GM19035 (cell line): ENCODE results near the gene ARPC5L.
"Not testable (repeated sequence)": the region's sequence is repeated elsewhere in the genome, so short reads cannot be mapped to it uniquely, and the experiment has no call there.

Experiments
- ATAC-seq: cut with Tn5 transposase; IDR thresholded peaks from one replicate; pipeline ENCODE4 v1.9.1; 2021; ENCODE audit not compliant: unreplicated experiment

ARPC5L gene

GRCh38 chr9:124861342-124862229 lies at the start of gene ARPC5L, which contains the start of gene RPL35:
TSS of gene ARPC5L (plus strand) at chr9:124862130. CDS start at chr9:124869291, 7,161 bp downstream.
TSS of gene RPL35 (minus strand) at chr9:124861957. CDS start at chr9:124861912, 45 bp downstream.
- peak; percentile 92 for ATAC-seq

GRCh38 chr9:124812441-124812876 lies 49.5 kb upstream of the ARPC5L start:
- no peak for ATAC-seq

GRCh38 chr9:124813041-124813440 lies 48.9 kb upstream of the ARPC5L start:
- ATAC-seq = no peak

DNA sequence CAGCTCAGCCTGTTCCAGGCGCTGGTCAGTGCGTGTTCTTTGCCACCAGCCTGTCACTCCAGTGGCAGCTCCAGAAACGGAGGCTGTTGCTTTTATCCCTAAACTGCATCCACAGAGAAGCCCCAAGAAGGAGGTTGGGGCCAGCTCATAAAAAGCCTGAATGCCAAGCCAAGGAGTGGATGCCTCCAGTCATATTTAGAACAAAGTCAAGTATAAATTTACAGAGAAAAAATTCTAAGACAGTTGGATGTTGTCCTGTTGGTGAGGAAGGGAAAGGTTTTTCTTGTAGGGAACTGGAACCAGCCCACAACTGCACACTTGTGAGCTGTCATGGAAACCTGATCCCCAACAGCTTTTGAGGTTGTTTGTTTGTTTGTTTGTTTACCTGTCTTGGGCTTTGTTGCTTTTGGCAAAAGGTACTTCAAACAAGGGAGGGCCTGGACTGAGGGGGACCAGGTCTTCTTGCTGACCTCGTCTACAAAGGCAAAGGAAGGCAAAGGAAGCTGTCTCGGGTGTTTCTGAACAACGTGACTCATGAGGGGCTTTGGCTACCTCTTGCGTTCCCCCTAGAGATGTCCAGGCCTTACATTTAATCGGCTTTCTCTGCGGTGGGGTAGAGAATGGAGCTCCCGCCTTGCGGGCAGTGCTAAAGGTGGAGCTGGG lies 48.3 kb upstream of the ARPC5L start:
- ATAC-seq = no peak

GRCh38 chr9:124814164-124814535 lies 47.8 kb upstream of the ARPC5L start:
- ATAC-seq = no peak

DNA sequence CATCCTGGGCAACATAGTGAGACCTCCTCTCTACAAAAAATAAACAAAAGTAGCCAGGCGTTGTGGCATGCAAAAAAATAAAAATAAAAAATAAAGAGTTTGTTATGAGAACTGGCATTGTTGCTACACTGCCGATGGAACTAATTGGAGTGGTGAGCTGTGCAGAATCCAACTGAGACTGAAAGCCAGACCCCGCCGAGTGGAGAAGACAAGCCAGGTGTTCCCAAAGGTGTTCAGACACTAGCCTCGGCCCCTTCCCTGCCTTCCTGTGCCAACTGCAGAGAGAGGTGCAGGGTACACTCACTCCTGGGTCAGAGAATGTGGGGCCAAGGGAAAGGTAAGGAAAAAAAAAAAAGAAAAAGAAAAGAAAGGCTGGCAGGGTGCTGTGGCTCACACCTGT lies 46.3 kb upstream of the ARPC5L start:
- ATAC-seq = no peak

DNA sequence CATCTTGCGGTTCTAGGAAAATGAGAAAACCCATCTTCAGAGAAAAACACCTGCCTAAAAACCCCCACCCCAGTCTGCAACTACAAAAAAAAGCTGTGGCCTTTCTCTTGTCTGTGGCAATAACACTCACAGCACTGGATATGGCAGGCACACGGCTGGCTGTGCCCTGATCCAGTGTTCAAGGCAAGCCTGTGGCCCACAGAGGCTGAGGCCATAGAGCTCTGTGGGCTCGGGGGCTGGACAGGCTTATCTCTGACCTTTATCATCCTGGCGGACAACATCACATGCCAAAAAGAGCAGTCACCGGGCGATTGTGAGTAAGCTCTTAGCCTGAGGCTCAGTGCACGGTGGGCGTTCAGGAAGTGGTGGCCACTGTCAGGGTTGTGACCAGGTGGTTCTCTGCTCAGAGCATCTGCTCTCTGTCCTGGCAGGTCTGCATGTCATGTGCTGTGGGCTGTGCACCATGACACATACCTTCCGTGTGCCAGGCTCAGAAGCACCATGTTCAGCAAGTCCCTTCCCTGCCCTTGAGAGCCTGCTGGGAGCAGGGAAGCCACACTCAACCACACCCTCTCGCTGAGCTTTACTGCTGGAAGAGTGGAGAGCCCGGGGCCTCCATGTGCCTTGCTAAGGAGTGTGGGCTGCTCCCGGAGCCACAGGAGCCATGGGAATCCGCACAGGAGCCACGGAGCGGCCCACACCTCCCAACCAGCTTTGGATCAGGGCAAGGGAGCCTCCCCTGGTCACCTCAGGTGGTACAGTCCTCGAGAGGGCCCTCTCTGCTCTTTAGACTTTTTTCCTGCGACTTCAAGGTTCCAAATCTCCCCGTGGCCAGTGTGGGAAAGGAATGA lies 43.3 kb upstream of the ARPC5L start:
- peak; percentile 56 for ATAC-seq

GRCh38 chr9:124820698-124821623 lies 41.0 kb upstream of the ARPC5L start:
- ATAC-seq = no peak

DNA sequence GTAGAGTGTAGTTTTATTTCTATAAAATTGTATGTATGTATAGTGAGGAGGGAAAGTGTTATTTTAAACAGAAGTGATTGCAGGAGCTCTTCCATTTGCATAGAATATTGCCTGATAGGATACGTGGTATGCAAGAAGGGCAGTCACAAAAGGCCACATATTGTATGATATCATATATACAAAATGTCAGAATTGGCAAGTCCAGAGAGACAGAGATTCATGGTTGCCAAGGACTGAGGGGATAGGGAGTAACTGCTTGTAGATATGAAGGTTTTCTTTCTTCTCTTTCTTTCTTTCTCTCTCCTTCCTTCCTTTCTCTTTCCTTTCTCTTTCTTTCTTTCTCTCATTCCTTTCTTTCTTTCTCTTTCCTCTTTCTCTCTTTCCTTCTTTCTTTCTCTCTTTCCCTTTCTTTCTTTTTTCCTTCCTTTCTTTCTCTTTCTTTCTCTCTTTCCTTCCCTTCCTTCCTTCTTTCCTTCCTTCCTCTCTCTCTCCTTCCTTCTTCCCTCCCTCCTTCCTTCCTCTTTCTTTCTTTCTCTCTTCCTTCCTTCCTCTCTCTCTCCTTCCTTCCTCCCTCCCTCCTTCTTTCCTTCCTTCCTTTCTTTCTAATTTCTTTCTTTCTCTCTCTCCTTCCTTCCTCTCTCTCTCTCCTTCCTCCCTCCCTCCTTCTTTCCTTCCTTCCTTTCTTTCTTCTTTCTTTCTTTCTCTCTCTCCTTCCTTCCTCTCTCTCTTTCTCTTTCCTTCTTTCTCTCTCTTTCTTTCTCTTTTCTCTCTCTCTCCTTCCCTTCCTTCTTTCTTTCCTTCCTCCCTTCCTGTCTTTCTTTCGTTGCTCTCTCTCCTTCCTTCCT lies 33.2 kb upstream of the ARPC5L start:
- no peak for ATAC-seq

- ATAC-seq = no peak
Observed at GRCh38 chr9:124829334-124829669, 32.6 kb upstream of the ARPC5L start.

DNA sequence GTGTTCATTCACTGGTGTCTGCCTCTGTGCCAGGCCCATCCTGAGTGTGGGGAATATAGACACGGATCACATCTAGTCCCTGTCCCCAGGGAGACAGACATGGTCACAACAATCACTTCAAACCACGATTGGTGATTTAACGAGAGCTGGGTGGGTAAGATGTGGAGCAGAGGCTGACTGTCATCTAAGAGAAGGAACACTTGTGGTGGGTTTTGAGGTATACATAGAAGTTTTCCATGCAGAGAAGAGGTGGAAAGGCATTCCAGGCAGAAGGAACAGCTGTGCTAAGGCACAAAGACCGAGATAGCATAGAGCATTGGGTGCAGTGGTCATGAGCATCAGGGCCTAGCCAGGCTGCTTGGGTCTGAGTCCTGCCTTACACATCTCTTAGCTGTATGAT lies 31.3 kb upstream of the ARPC5L start:
- ATAC-seq = no peak

DNA sequence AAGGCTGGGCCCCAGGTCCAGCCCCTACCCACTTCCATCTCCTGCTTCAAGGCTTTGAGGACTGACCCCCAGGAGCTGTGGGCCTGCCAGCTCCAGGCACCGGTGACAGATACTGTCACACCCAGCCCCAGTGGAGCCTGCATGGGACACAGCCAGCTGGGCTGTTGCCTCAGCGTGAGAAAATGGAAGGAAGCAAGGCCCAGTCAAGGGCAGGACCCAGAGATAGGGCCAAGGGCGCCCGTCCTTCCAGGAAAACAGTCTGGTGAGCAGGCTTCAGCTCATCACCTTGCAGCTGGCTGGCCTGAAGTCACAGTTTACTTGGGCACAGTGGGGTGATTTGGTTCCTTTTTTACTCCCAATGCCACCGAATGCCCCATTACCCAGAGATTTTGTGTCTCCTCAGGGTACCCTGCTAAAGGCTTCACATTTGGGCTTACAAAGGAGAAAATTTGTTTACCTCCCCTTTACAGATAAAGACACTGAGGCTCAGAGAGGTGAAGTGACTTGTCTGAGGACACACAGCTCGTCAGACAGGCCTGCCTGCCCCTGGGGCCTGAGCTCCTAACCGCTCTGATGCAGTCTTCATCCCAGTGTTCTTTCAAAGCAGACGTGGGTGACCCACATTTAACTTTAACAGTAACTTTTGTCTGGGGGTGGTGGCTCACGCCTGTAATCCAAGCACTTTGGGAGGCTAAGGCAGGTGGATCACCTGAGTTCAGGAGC lies 30.1 kb upstream of the ARPC5L start:
- ATAC-seq = no peak

DNA sequence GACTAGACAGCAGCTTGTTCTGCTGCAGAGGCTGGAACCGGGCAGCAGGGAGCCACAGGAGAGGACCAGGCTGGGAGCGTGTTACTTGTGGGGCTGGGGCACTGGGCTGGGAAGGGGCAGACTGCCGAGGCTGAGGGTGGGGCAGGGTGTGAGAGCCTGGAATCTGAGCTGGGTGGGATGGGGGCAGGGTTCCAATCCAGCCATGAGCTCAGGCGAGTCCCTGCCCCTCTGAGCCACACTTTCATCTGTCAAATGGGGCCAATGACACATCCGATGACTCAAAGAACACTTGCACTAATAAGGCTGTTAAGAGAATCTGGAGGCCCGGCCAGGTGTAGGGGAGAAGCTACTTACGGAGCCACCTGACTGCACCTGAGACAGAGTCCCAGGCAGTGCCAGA lies 27.3 kb upstream of the ARPC5L start:
- ATAC-seq = no peak

- ATAC-seq = no peak
Observed at GRCh38 chr9:124835026-124835557, 26.8 kb upstream of the ARPC5L start.

- ATAC-seq = not testable (repeated sequence)
Observed at GRCh38 chr9:124838132-124838531, 23.8 kb upstream of the ARPC5L start.

DNA sequence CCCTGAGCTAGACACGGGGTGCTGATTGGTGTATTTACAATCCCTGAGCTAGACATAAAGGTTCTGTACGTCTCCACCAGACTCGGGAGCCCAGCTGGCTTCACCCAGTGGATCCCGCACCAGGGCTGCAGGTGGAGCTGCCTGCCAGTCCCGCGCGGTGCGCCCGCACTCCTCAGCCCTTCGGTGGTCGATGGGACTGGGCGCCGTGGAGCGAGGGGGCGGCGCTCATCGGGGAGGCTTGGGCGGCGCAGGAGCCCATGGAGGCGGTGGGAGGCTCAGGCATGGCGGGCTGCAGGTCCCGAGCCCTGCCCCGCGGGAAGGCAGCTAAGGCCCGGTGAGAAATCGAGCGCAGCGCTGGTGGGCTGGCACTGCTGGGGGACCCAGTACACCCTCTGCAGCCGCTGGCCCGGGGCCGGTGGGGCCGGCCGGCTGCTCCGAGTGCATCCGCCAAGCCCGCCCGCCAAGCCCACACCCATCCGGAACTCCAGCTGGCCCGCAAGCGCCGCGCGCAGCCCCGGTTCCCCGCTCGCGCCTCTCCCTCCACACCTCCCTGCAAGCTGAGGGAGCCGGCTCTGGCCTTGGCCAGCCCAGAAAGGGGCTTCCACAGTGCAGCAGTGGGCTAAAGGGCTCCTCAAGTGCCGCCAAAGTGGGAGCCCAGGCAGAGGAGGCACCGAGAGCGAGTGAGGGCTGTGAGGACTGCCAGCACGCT lies 23.2 kb upstream of the ARPC5L start:
- not testable (repeated sequence) for ATAC-seq

DNA sequence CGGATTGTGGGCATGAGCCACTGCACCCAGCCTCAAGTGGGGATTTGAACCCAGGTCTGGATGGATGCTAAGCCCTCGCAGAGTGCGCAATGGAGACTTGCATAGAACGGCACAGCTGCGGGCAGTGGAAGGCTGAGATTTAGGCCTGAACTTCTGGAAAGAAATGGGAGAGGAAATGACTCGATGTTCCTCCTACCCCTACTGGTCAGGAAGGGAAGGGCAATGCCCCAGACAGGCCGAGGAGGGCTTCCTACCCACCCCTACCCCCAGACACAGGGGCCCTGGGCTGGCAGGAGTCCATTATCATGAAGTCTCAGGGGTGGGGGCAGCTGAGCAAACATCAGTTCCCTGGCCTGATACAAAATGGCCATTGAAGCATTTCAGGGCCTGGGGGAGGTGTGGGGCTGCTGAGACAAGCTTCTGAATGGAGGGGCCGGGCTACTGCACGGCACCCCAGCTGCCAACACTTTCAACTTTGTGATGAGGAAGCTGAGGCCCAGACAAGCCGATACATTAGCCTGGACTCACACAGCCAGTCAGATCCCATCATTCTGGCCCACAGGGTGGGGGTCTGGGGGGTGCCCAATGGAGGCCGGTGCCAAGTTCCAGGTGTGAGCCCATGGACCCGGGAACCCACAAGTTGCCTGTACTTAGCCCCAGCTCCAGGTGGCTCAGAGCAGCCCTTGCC lies 22.2 kb upstream of the ARPC5L start:
- ATAC-seq = no peak
